Measurements from ENCODE around the gene THBD.

Gene THBD

GRCh38 chr20:23046431-23046830, 3.0 kb downstream of the THBD start:
- Histone ChIP-seq H3K4me3 (peak overlapping the region; percentile 81), H3K27ac (peak overlapping the region; percentile 18 to 25)
- TF ChIP-seq CTCF (IDR thresholded peaks at IDR 0.05) = no peak
- DNase-seq (ENCODE audit: low spot score) = no peak

- no peak overlapping the region for H3K4me3 ChIP-seq
- TF ChIP-seq CTCF (IDR thresholded peaks at IDR 0.05) = no peak
- DNase-seq (ENCODE audit: low spot score) = no peak
- H3K27ac ChIP-seq = no peak overlapping the region
These were observed 6.1 kb downstream of the THBD start for GRCh38 chr20:23043376-23043775.

- TF ChIP-seq CTCF (IDR thresholded peaks at IDR 0.05) = no peak
- no peak overlapping the region for H3K4me3 ChIP-seq
- H3K27ac ChIP-seq = no peak overlapping the region
- DNase-seq (ENCODE audit: low spot score) = no peak
These were observed 7.2 kb downstream of the THBD start for GRCh38 chr20:23042270-23042669.

DNA sequence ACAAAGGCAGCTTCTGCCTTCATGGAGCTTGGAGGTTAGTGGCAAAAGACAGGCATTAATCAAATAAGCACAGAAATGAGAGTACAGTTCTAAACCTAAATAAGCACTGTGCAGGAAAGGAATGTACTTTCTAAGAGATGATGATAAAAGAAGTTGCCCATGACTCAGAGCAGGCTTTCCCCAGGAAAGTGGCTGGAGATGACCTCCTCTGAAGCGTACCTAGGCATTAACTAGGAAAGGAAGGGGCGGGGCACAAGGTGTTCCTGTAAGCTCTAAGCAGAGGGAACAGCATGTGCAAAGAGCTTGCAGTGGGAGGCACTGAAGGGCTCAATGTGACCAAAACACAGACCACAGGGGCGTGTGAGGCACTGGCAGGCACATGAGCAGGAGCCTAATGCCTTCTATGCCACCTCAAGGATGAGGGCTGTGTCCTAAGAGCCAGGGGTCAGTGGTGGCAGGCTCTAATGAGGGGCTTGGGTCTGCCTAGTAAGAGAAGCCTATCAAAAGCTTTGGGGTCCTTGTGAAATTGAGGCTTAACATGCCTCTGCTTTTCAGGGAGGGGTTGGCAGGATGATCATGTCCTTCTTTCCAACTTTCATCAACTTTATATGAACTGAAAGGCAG, 9.5 kb downstream of the THBD start:
- DNase-seq (ENCODE audit: low spot score) = no peak
- no peak overlapping the region for H3K27ac ChIP-seq
- TF ChIP-seq CTCF (IDR thresholded peaks at IDR 0.05) = no peak
- no peak overlapping the region for H3K4me3 ChIP-seq

DNA sequence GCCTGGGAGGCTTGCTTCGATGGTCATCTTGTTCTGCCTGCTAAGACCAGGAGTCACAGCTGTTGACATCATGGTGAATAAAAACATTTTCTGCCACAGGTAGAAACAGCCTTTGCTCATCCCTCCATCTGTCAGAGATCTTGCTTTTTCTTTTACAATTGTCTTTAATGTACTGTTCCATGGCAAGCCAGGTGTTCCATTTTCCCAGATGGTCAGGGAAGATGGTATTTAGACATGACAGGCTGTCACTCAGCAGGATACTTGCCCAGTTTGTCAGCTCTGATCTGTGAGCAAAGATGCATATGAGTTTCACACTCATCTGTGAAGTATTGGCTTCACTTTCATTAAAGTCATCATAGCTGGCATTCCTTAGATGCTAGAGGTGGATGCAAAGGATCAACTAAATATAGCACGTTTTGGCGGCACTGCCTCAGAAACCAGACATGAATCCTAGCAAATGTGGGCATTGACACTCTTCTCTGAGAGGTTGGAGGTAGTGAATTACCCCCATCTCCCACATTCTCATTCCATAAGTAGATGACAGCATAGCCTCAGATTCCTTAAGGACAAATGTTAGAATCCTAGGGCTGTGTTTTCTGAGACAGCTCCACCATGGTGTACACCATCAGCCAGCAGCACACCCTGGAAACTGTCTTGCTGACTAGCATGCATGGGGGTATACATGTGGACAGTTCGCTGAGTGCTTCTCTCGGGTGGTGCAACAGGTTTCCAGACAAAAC, 10.2 kb downstream of the THBD start:
- no peak overlapping the region for H3K4me3 ChIP-seq
- DNase-seq (ENCODE audit: low spot score) = no peak
- no peak overlapping the region for H3K27ac ChIP-seq
- TF ChIP-seq CTCF (IDR thresholded peaks at IDR 0.05) = no peak

DNA sequence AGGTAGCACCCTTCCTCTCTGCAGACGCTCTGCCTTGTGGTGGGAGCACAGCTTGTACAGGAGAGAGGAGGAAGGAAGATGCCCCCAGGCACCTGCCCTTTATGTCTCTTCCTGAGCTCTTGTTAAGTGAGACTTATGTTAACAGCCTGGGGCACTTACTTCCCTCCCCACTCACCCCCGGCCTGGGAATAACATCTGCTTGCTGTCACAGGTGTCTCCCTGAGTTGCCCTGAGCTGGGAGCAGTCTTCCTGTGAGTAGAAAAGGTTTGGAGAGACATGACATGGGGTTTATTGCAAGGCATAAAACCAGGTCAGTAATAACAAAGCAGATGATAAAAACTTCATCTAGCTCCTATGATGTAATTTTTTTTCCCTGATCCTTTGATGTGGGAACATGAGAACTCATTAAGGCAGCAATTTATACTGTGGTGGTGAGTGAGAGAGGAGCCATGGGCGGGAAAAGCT, 12.4 kb downstream of the THBD start:
- peak; percentile 49 for DNase-seq (ENCODE audit: low spot score)
- TF ChIP-seq CTCF (IDR thresholded peaks at IDR 0.05) = no peak
- H3K27ac ChIP-seq = no peak overlapping the region
- no peak overlapping the region for H3K4me3 ChIP-seq

DNA sequence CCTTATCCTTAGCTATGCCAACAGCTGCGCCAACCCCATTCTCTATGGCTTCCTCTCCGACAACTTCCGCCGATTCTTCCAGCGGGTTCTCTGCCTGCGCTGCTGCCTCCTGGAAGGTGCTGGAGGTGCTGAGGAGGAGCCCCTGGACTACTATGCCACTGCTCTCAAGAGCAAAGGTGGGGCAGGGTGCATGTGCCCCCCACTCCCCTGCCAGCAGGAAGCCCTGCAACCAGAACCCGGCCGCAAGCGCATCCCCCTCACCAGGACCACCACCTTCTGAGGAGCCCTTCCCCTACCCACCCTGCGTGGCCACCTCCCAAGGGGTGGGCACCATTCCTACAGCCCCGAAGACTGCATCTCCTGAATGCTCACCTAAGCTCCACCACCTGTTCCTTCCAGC, 13.1 kb downstream of the THBD start:
- TF ChIP-seq CTCF (IDR thresholded peaks at IDR 0.05) = no peak
- Histone ChIP-seq H3K27ac (no peak overlapping the region), H3K4me3 (no peak overlapping the region)
- no peak for DNase-seq (ENCODE audit: low spot score)

Measured in coronary artery (tissue), 2 donors.